NCI-H774 (cell line): ENCODE measurements around the gene ZNF184.
"Not testable (repeated sequence)": the region's sequence is repeated elsewhere in the genome, so short reads cannot be mapped to it uniquely, and the experiment has no call there.

Experiments used
- DNase-seq: peaks from one replicate; lab custom pipeline; 2025; lab: John Stamatoyannopoulos, UW

ZNF184 gene

DNA sequence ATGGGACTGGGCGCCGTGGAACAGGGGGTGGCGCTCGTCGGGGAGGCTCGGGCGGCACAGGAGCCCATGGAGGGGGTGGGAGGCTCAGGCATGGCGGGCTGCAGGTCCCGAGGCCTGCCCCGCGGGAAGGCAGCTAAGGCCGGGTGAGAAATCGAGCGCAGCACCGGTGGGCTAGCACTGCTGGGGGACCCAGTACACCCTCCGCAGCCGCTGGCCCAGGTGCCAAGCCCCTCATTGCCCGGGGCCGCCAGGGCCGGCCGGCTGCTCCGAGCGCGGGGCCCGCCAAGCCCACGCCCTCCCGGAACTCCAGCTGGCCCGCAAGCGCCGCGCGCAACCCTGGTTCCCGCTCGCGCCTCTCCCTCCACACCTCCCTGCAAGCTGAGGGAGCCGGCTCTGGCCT, 48.1 kb downstream of the ZNF184 start:
- DNase-seq: not testable (repeated sequence)

DNA sequence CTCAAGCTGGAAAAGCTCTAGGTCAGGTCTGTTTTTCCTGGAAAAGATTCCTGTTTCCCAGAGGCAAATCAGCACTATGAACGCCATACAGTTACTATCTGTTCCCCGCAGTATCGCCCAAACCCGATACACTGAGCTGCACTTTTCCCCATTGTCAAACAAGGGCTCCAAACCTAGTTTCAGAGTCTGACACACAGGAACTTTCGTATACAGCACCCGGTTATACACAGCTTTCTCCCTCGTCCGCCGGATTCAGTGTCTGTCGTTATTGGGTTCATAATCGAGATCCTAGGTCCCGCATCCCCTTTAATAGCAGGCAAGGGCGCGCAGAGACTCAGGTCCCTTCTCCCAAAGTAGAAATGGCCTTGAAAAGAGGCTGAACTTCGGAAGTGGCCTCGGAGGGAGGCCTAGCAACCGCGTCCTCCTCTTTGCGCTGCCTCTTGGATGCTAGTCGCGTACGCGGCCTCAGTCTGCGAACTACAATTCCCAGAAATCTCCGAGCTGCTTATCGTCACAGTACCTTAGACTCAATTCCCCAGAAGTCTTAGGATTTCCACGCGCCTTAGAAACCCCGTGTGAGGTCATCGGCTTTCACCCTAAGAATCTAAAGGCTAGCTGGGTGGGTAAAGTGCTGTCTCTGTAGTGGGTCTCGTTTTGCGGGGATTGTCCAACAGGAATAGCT, 50.1 kb downstream of the ZNF184 start:
- DNase-seq: no peak

DNA sequence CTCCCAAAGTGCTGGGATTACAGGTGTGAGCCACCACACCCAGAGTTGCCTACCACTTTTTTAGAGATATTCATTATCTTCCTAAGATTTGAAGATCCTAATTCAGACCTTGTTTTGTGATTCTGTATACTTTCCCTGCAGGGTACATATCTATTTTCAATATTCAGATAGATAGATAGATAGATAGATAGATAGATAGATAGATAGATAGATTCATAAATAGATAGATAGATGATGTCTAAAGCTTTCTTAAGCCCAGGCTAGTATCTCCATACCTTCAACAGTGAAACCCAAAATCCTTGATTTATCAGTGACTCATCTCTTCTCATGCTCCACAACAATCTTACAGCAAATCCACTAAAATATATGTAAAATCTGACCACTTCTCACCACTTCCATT, 53.5 kb downstream of the ZNF184 start:
- DNase-seq: no peak

DNA sequence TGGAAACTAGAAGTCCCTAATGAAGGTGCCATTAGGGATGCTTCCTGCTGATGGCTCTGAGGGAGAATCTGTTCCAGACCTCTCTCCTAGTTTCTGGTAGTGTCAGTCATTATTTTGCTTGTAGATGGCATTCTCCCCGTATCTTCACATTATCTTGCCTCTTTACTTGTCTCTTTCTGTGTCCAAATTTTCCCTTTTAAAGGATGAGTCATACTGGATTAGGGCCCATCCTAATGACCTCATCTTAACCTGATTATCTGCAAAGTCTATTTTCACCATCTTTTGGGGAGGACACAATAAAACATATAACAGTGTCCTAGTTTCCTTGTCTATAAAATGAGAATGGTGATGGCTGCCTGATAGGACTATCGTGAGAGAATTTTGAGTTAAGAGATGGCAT, 57.0 kb downstream of the ZNF184 start:
- no peak for DNase-seq

DNA sequence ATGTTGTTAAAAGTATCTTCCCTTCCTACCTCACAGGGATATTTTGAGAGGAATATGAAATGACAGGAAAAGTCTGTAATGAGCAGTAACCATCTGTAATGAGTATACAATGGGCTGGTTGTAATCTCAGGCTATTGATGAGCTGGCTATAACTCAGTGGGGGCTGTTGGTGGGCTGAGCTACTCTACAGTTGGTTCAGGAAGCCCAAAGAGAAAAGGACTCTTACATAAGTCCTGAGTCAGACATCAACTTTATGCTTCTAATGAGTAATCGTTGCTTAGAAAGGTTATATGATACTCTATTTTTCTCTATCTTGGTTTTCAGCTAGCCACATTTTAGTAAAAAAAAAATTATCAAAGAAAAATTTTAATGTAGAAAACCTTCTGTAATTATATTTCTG, 57.9 kb downstream of the ZNF184 start:
- no peak for DNase-seq

DNA sequence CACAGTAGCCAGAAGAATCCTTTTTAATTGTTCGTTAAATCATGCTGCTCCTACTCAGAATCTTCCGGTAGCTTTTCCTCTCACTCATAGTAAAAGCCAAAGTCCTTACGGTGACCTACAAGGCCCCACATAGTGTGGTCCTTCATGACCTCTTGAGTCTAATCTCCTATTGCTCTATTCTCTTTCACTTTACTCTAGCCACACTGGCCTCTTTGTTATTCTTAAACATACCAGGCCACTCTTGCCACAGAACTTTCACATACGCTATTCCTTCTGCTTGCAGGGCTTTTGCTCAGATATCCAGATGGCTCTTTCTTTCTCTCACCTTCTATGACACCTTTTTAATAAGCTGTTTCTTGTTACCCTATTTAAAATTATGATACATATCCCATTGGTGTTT, 58.6 kb downstream of the ZNF184 start:
- DNase-seq: no peak

DNA sequence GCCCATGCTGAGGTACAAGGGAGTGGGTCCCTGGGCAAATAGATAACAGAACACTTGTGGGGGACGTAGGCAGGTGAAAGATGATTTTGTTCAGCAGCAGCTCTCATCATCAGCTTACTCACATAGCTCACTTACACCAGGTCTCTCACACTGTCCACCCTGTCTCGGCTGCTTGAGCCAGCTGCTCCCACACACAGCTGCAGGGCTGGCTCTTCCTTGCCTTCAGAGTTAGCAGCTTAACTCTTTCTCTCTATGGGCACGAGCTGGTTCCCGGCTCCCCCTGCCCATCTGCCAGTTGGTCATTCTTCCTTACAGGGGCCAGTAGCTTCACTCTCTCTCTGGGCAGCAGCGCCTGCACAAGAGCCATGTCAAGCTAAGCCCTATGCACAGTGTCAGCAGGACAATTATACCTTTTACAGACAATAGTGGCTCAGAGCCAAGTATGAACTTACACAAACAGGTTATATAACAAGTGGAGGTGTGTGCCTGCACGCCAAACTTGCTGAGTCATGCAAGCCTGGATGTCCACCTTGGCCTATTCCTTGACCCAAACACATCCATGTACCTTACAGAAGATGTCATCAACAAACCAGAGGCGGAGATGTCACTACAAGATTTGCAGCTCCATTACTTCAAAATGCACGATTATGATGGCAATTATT, 65.6 kb downstream of the ZNF184 start:
- no peak for DNase-seq

DNA sequence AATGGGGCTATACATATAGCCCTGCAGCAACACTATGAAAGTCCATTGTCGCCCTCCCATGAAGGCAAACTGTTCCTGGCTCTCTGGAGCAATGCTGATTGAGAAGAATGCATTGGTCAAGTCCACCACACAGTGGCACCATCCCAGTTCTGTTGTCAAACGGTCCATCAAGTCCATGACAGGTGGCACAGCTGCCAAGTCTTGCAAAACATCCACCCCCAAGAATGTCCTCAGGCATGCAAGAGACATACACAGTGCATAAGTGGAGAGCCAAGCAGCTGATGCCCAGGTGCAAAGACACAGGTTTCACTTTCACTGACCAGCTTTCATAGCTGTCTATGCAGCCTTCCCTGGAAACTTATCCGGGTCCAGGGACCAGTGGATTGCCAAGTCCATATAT, 66.8 kb downstream of the ZNF184 start:
- no peak for DNase-seq

DNA sequence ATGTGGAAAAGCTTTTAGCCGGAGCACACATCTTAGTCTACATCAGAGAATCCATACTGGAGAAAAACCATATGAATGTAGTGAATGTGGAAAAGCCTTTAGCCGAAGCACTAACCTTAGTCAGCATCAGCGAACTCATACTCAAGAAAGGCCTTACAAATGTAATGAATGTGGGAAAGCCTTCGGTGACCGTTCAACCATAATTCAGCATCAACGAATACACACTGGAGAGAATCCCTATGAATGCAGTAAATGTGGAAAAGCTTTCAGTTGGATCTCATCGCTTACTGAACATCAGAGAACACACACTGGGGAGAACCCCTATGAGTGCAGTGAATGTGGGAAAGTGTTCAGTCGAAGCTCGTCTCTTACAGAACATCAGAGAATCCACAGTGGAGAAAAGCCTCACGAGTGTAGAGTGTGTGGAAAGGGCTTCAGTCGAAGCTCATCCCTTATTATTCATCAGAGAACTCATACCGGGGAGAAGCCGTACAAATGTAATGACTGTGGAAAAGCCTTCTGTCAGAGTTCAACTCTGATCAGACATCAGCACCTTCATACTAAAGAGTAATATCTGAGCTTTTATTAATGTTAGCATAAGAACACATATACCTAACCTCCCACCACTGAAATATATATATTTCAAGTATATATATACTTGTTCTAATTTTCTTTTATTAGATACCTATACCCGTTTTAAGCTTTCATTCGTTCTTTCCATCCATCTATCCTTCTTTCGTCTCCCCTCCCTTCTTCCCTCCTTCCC, 71.8 kb downstream of the ZNF184 start:
- DNase-seq: no peak
